Kidney (tissue), 14 donors: ENCODE measurements around the gene TEPSIN. TPM values are rescaled to one million over a fixed set of nuclear protein-coding genes. Genes with fewer than 3 reads are reported as not detected.

ENCODE experiments used
- DNase-seq, 5 donors: peaks; one replicate each; pipeline ENCODE4 v3.0.0-alpha.2; 2013 to 2020
- FAIRE-seq: peaks from 2 replicates; lab custom pipeline; 2012; peaks lifted over from hg19 to GRCh38; lab: Jason Lieb, UNC
- H3K27ac ChIP-seq, 2 donors: one replicate each; pipeline ENCODE4 v1.7.0; 2013; ENCODE audit warnings: low read depth in 2 of 2, low read length in 2 of 2, inconsistent platforms in 1 of 2
- H3K27me3 ChIP-seq: one replicate; pipeline ENCODE4 v1.7.1; 2013; ENCODE audit warnings: low read length, inconsistent platforms; ENCODE audit not compliant: control insufficient read depth, insufficient read depth
- H3K36me3 ChIP-seq, 3 donors: one replicate each; pipeline versions ENCODE4 v1.7.0 to v1.7.1; 2013; ENCODE audit warnings: low read length in 3 of 3, control low read depth in 1 of 3, inconsistent platforms in 1 of 3; ENCODE audit not compliant: insufficient read depth in 3 of 3, control insufficient read depth in 2 of 3
- H3K4me1 ChIP-seq, 3 donors: one replicate each; pipeline versions ENCODE4 v1.7.0 to v1.7.1; 2013; ENCODE audit warnings: low read length in 3 of 3, inconsistent platforms in 1 of 3, low read depth in 1 of 3; ENCODE audit not compliant: control insufficient read depth in 2 of 3, insufficient read depth in 2 of 3
- H3K4me3 ChIP-seq, 3 donors: one replicate each; pipeline versions ENCODE4 v1.7.0 to v1.8.1; 2013; ENCODE audit warnings: low read length in 3 of 3, control low read depth in 1 of 3, inconsistent platforms in 1 of 3
- H3K9ac ChIP-seq, 3 donors: one replicate each; pipeline versions ENCODE4 v1.7.0 to v1.7.1; 2013; ENCODE audit warnings: low read length in 3 of 3, control low read depth in 1 of 3, inconsistent platforms in 1 of 3
- H3K9me3 ChIP-seq, 3 donors: one replicate each; pipeline versions ENCODE4 v1.7.0 to v1.7.1; 2013; ENCODE audit warnings: low read length in 3 of 3, control low read depth in 1 of 3, inconsistent platforms in 1 of 3; ENCODE audit not compliant: control insufficient read depth in 2 of 3, insufficient read depth in 1 of 3
- CTCF ChIP-seq: IDR thresholded peaks from 3 replicates; pipeline ENCODE4 v1.5.1; 2012; ENCODE audit warnings: mild to moderate bottlenecking, moderate library complexity, borderline replicate concordance; ENCODE audit not compliant: insufficient read depth; ENCODE audit errors: extremely low read depth
- intact Hi-C: fragments of 100-400 bp; cut with DNase I; formaldehyde crosslinking; loops from one replicate; pipeline ENCODE4 v1.11.1; 2022
- polyA plus RNA-seq: library from polyadenylated mRNA; stranded (reverse); fragments of 350-450 nt; fragmentation: Illumina TruSeq; extraction: RNeasy Lipid Tissue Mini Kit (QIAGEN cat#74804); gene quantifications from one replicate; pipeline ENCODE4 v1.2.3, GENCODE V29; 2014; ENCODE audit warnings: low read depth, low replicate concordance; ENCODE audit not compliant: insufficient read depth
- total RNA-seq: library from RNA; stranded (reverse); fragmentation: NEBNext Ultra II Directional; extraction: Animal tissue kit (Norgen Biotek cat#: 25700); gene quantifications from one replicate; pipeline ENCODE4 v1.2.1, GENCODE V29; 2021
- donor health status: control.
- donor health status: control.
- donor health status: control.
- donor health status: control.
- donor health status: control.
- donor health status: DM: yes; HTN: yes; CAD: no.
- donor health status: Normal renal cell carcinoma (clear cell type).

The TEPSIN gene
- total and polyA plus RNA-seq, 2 donors from 2014 or later = 13.9 to 42.8 TPM

GRCh38 chr17:81249223-81250040 is 10.6 kb upstream of the TEPSIN start:
- peaks cover 0 to 13% (median 4%) of the 10 kb centered on the region in 3 donors for H3K36me3 ChIP-seq
- intact Hi-C loops = loop anchor here (10.0 kb wide), 1 partner anchor 235 kb away; no protein-coding TSS in a partner anchor
- FAIRE-seq (no peak), DNase-seq (peak in 3 of 5 donors; percentile 25 to 68 (median 49))
- no peak for TF ChIP-seq CTCF
- no peaks in the 10 kb centered on the region for H3K27me3 ChIP-seq
- no peaks in the 10 kb centered on the region for H3K9me3 ChIP-seq
- peaks cover 0 to 8% (median 7%) of the 10 kb centered on the region in 3 donors for H3K4me1 ChIP-seq
- no peak overlapping the region for H3K27ac ChIP-seq
- H3K9ac ChIP-seq = no peak overlapping the region
- H3K4me3 ChIP-seq = no peak overlapping the region

- FAIRE-seq (no peak), DNase-seq (peak in 2 of 5 donors; percentile 34 to 76)
- no peak overlapping the region for H3K27ac ChIP-seq
- peaks cover 0 to 13% (median 4%) of the 10 kb centered on the region in 3 donors for H3K36me3 ChIP-seq
- intact Hi-C loops = no loop called here
- H3K9me3 ChIP-seq = no peaks in the 10 kb centered on the region
- TF ChIP-seq CTCF = no peak
- no peak overlapping the region for H3K9ac ChIP-seq
- no peaks in the 10 kb centered on the region for H3K27me3 ChIP-seq
- H3K4me3 ChIP-seq = no peak overlapping the region
- H3K4me1 ChIP-seq = peaks cover 0 to 8% (median 7%) of the 10 kb centered on the region in 3 donors
Measured at GRCh38 chr17:81248649-81249048, 9.8 kb upstream of the TEPSIN start.

- DNase-seq = peak in 1 of 5 donors; percentile 47
- peaks cover 0 to 5% (median 4%) of the 10 kb centered on the region in 3 donors for H3K4me1 ChIP-seq
- H3K4me3 ChIP-seq = no peak overlapping the region
- FAIRE-seq = no peak
- H3K9me3 ChIP-seq = no peaks in the 10 kb centered on the region
- peaks cover 0 to 13% (median 4%) of the 10 kb centered on the region in 3 donors for H3K36me3 ChIP-seq
- no peaks in the 10 kb centered on the region for H3K27me3 ChIP-seq
- intact Hi-C loops = no loop called here
- H3K9ac ChIP-seq = no peak overlapping the region
- H3K27ac ChIP-seq = no peak overlapping the region
- TF ChIP-seq CTCF = no peak
Measured at GRCh38 chr17:81247339-81247990, 8.6 kb upstream of the TEPSIN start.
